PC-9 (cell line): ENCODE results near the gene GNA15. TPM values are rescaled to one million over a fixed set of nuclear protein-coding genes. Genes with fewer than 3 reads are reported as not detected.

ENCODE experiments used
- BruUV-seq: library from RNA; stranded (reverse); fragments of 400-500 nt; replicated peaks from 2 replicates; lab custom pipeline; 2021; lab: Mats Ljungman, UMichigan
- CTCF ChIA-PET: fragments of 300-600 bp; sonication (Branson Sonifier 250); formaldehyde crosslinking; loops from one replicate; lab custom pipeline; 2022; ENCODE audit warnings: antibody characterized with exemption; lab: Charles Lee
- POLR2A ChIA-PET: fragments of 300-600 bp; sonication (Branson Sonifier 250); formaldehyde crosslinking; loops from one replicate; lab custom pipeline; 2022; ENCODE audit warnings: antibody characterized with exemption; ENCODE audit not compliant: unreplicated experiment; lab: Charles Lee
- DNase-seq, 2 experiments: peaks; one replicate each; pipeline versions ENCODE4 v3.0.0 to v3.0.0-alpha.2; 2015 to 2022; ENCODE audit warnings: mixed read lengths in 1 of 2
- H2AFZ ChIP-seq: fragments of 200-600 bp; sonication (generic); 2 replicates; pipeline ENCODE4 v1.8.1; 2017; ENCODE audit warnings: antibody characterized with exemption
- H3F3A ChIP-seq: fragments of 200-600 bp; sonication (generic); 2 replicates; pipeline ENCODE4 v1.8.1; 2017; ENCODE audit warnings: antibody characterized with exemption, mild to moderate bottlenecking, low read depth; ENCODE audit not compliant: insufficient read depth
- H3K27ac ChIP-seq: fragments of 200-600 bp; sonication (generic); 2 replicates; pipeline ENCODE4 v1.6.1; 2016; ENCODE audit warnings: mixed run types
- H3K27me3 ChIP-seq: fragments of 200-600 bp; sonication (generic); 2 replicates; pipeline ENCODE4 v1.6.1; 2016; ENCODE audit warnings: low read depth, mixed run types; ENCODE audit not compliant: insufficient read depth
- H3K36me3 ChIP-seq: fragments of 200-600 bp; sonication (generic); 2 replicates; pipeline ENCODE4 v1.6.1; 2016; ENCODE audit warnings: low read depth, mixed run types
- H3K4me1 ChIP-seq: fragments of 200-600 bp; sonication (generic); replicated peaks from 2 replicates; pipeline ENCODE4 v1.6.1; 2016; ENCODE audit warnings: mixed run types; ENCODE audit not compliant: insufficient read depth
- H3K4me2 ChIP-seq: fragments of 200-600 bp; sonication (generic); 2 replicates; pipeline ENCODE4 v1.6.1; 2017; ENCODE audit warnings: mixed run types
- H3K4me3 ChIP-seq: fragments of 200-600 bp; sonication (generic); 2 replicates; pipeline ENCODE4 v1.6.1; 2016; ENCODE audit warnings: mixed run types
- H3K79me2 ChIP-seq: fragments of 200-600 bp; sonication (generic); 2 replicates; pipeline ENCODE4 v1.6.1; 2017; ENCODE audit warnings: low read depth, mixed run types
- H3K9me2 ChIP-seq: fragments of 200-600 bp; sonication (generic); 2 replicates; pipeline ENCODE4 v1.8.1; 2017; ENCODE audit warnings: mild to moderate bottlenecking; ENCODE audit not compliant: insufficient read depth
- H3K9me3 ChIP-seq: fragments of 200-600 bp; sonication (generic); 2 replicates; pipeline ENCODE4 v1.8.1; 2016; ENCODE audit warnings: low read depth; ENCODE audit not compliant: insufficient read depth
- H4K20me1 ChIP-seq: fragments of 200-600 bp; sonication (generic); 2 replicates; pipeline ENCODE4 v1.8.1; 2017; ENCODE audit not compliant: insufficient read depth
- CTCF ChIP-seq: fragments of 200-600 bp; sonication (generic); conservative IDR thresholded peaks from 2 replicates; pipeline ENCODE4 v1.6.1; 2017; ENCODE audit warnings: mixed run types, antibody characterized with exemption, mild to moderate bottlenecking, moderate library complexity
- EZH2 ChIP-seq: fragments of 200-600 bp; sonication (generic); IDR thresholded peaks from 2 replicates; pipeline ENCODE4 v1.8.0; 2017; ENCODE audit warnings: antibody characterized with exemption, low read depth
- intact Hi-C: fragments of 100-400 bp; cut with micrococcal nuclease; formaldehyde crosslinking; loops from one replicate; pipeline ENCODE4 v1.10.0; 2022; ENCODE audit not compliant: unreplicated experiment
- total RNA-seq: library from RNA; stranded (reverse); gene quantifications from 2 replicates; pipeline ENCODE4 v1.2.3, GENCODE V29; 2021

The GNA15 gene
- total RNA-seq, 1 experiment from 2014 or later = 14.2 TPM

GRCh38 chr19:3122512-3122870 is 13.3 kb upstream of the GNA15 start:
- Histone ChIP-seq H3K27ac (no peak overlapping the region), H4K20me1 (no peaks in the 10 kb centered on the region), H3K27me3 (no peaks in the 10 kb centered on the region), H3K9me2 (no peaks in the 10 kb centered on the region), H3K4me2 (no peak overlapping the region), H3K79me2 (no peaks in the 10 kb centered on the region), H3F3A (no peaks in the 10 kb centered on the region), H2AFZ (no peak overlapping the region), H3K4me3 (no peak overlapping the region), H3K36me3 (no peaks in the 10 kb centered on the region), H3K4me1 (no peaks in the 10 kb centered on the region), H3K9me3 (no peaks in the 10 kb centered on the region)
- ChIA-PET POLR2A (no interaction called here), CTCF (interaction anchor here (0.7 kb wide), 1 partner anchor 10 kb away, joined by 6 read pairs; no protein-coding TSS in a partner anchor)
- TF ChIP-seq EZH2 = no peak
- no peak for TF ChIP-seq CTCF
- no TSS peak for BruUV-seq
- DNase-seq = no peak
- intact Hi-C loops = no loop called here

DNA sequence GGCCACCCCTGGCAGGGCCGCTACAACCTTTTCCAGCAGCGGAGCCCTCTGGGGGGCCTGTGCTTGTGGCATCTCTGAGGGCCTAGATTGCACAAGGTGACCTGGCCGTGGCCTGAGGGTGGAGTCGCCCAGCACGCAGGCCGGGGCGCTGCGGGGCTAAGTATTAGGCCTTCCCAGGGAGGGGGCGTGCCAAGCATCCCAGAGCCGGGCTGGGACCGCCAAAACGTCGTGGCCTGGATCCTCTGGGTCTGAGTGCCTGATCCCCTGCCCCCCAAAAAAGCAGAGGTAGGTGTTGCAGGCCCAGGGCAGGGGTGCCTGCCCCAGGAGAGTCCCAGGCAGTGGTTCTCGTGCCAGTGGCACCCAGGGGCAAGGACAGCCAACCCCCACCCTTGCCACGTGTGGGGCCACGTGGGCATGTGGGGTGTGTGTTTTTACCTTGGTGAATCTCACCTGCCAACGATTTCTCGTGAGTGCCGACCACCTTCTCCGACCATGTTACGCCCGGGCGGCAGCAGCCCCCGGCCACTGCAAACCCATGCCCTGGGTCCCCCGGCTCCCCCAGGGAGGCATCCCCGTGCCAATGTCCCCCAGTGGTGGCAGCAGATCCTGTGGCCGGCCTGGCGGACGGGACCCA is 12.6 kb upstream of the GNA15 start:
- Histone ChIP-seq H3K9me3 (no peaks in the 10 kb centered on the region), H3K36me3 (no peaks in the 10 kb centered on the region), H4K20me1 (no peaks in the 10 kb centered on the region), H3K79me2 (no peaks in the 10 kb centered on the region), H3K27me3 (no peaks in the 10 kb centered on the region), H3K4me2 (no peak overlapping the region), H2AFZ (no peak overlapping the region), H3K4me1 (no peaks in the 10 kb centered on the region), H3K27ac (no peak overlapping the region), H3K4me3 (no peak overlapping the region), H3K9me2 (no peaks in the 10 kb centered on the region), H3F3A (no peaks in the 10 kb centered on the region)
- DNase-seq = no peak
- CTCF ChIA-PET = no interaction called here
- TF ChIP-seq EZH2 = no peak
- TF ChIP-seq CTCF = no peak
- POLR2A ChIA-PET = no interaction called here
- intact Hi-C loops = no loop called here
- no TSS peak for BruUV-seq

- TF ChIP-seq CTCF (no peak), EZH2 (no peak)
- intact Hi-C loops = no loop called here
- CTCF ChIA-PET = interaction anchor here (0.7 kb wide), 1 partner anchor 87 kb away, joined by 3 read pairs; no protein-coding TSS in a partner anchor
Observed at GRCh38 chr19:3123956-3124355, 11.9 kb upstream of the GNA15 start.

More at GRCh38 chr19:3123956-3124355, 11.9 kb upstream of the GNA15 start:
- no peak overlapping the region for H2AFZ ChIP-seq
- no peaks in the 10 kb centered on the region for H3F3A ChIP-seq
- H3K27ac ChIP-seq = no peak overlapping the region
- no peaks in the 10 kb centered on the region for H3K27me3 ChIP-seq
- H3K36me3 ChIP-seq = no peaks in the 10 kb centered on the region
- no peak for DNase-seq
- BruUV-seq = no TSS peak
- no peaks in the 10 kb centered on the region for H3K9me3 ChIP-seq
- H3K4me1 ChIP-seq = no peaks in the 10 kb centered on the region
- no peaks in the 10 kb centered on the region for H3K9me2 ChIP-seq
- H4K20me1 ChIP-seq = no peaks in the 10 kb centered on the region
- H3K4me2 ChIP-seq = no peak overlapping the region
- H3K79me2 ChIP-seq = no peaks in the 10 kb centered on the region
- POLR2A ChIA-PET = no interaction called here
- no peak overlapping the region for H3K4me3 ChIP-seq
